ENCODE data around the gene WNK3. TPM values are rescaled to one million over a fixed set of nuclear protein-coding genes. Genes with fewer than 3 reads are reported as not detected.

WNK3 gene
- total and polyA plus RNA-seq, 2 experiments from 2014 or later, result 27.6 to 57.5 TPM

- TF ChIP-seq NANOG (IDR thresholded peaks at IDR 0.05; ENCODE audit: borderline replicate concordance) (no peak), REST (IDR thresholded peaks at IDR 0.05; ENCODE audit: unreplicated experiment) (no peak), EZH2 (IDR thresholded peaks at IDR 0.05; ENCODE audit: low read depth, unreplicated experiment) (no peak)
Observed at GRCh38 chrX:54237014-54237413, 120.8 kb downstream of the WNK3 start (continued).

- TF ChIP-seq CTCF (conservative IDR thresholded peaks at IDR 0.05; ENCODE audit: low read depth in 2 of 2), result no peak
- TF ChIP-seq NANOG (IDR thresholded peaks at IDR 0.05; ENCODE audit: borderline replicate concordance), result no peak
- no peak for TF ChIP-seq REST (IDR thresholded peaks at IDR 0.05; ENCODE audit: unreplicated experiment)
- TF ChIP-seq JUNB (IDR thresholded peaks at IDR 0.05; ENCODE audit: unreplicated experiment), result no peak
- TF ChIP-seq EZH2phosphoT487 (IDR thresholded peaks at IDR 0.05; ENCODE audit: unreplicated experiment), result no peak
- Histone ChIP-seq H3K4me1 (ENCODE audit: insufficient read depth) (no peaks in the 10 kb centered on the region), H3K4me3 (no peak overlapping the region), H3K4me2 (no peak overlapping the region), H3F3A (replicated peaks; ENCODE audit: low read depth) (no peaks in the 10 kb centered on the region), H3K36me3 (ENCODE audit: insufficient read depth) (0 out of 2 replicates have a peak, but pooled peaks cover 3% of the 10 kb centered on the region), H3K79me2 (replicated peaks; ENCODE audit: insufficient read depth) (no peaks in the 10 kb centered on the region), H2AFZ (no peak overlapping the region), H3K27ac (ENCODE audit: low read depth) (no peak overlapping the region), H3K9me2 (ENCODE audit: insufficient read depth) (no peaks in the 10 kb centered on the region), H4K20me1 (replicated peaks; ENCODE audit: insufficient read depth) (no peaks in the 10 kb centered on the region), H3K27me3 (ENCODE audit: insufficient read depth) (no peaks in the 10 kb centered on the region)
- Mint-ChIP-seq H3K4me3 (no peak overlapping the region), H3K27me3 (ENCODE audit: insufficient read depth, low read depth, poor library complexity) (no peaks in the 10 kb centered on the region), H3K36me3 (ENCODE audit: low read depth) (no peaks in the 10 kb centered on the region; the same call in 2 of the 3 replicates), H3K4me1 (no peaks in the 10 kb centered on the region), H3K9me3 (no peaks in the 10 kb centered on the region), H3K27ac (no peak overlapping the region)
- DNase-seq (ENCODE audit: low spot score), result peak; percentile 0
- no peak for ATAC-seq
Observed at GRCh38 chrX:54230435-54231148, 127.3 kb downstream of the WNK3 start.
